ENCODE data around the gene ZNF638.

- TF ChIP-seq CTCF (IDR thresholded peaks at IDR 0.05) (no peak), TCF7L2 (IDR thresholded peaks at IDR 0.05; ENCODE audit: low read depth, low read length) (no peak), REST (IDR thresholded peaks at IDR 0.05; ENCODE audit: insufficient read depth in 1 of 2, low read depth in 2 of 2, low read length in 1 of 2) (no peak), POLR2AphosphoS5 (IDR thresholded peaks at IDR 0.05; ENCODE audit: low read depth, low read length) (no peak), SIN3A (IDR thresholded peaks at IDR 0.05; ENCODE audit: borderline replicate concordance, insufficient read depth, low read depth, low read length) (no peak)
These were observed 121.0 kb downstream of the ZNF638 start for GRCh38 chr2:71452565-71452964.

Data from Panc1 (cell line).